Measurements from ENCODE around the gene HNRNPR. TPM values are rescaled to one million over a fixed set of nuclear protein-coding genes. Genes with fewer than 3 reads are reported as not detected.

The HNRNPR gene
- total and polyA plus RNA-seq, 2 donors (not counting 3 experiments of a cell fraction or from before 2014, with no cell fraction given) = 111 to 171 TPM

- Histone ChIP-seq H2AFZ (ENCODE audit: low read depth, low read length) (no peak overlapping the region), H3K9me3 (replicated peaks; ENCODE audit: control insufficient read depth, insufficient read depth, low read length) (no peaks in the 10 kb centered on the region), H3K36me3 (ENCODE audit: control insufficient read depth in 2 of 2, extremely low read depth in 1 of 2, insufficient read depth in 2 of 2, low read length in 2 of 2) (no peaks in the 10 kb centered on the region), H3K79me2 (ENCODE audit: control insufficient read depth, insufficient read depth, low read length) (no peaks in the 10 kb centered on the region), H3K27ac (ENCODE audit: insufficient read depth, low read depth, low read length) (no peak overlapping the region), H3K9ac (replicated peaks; ENCODE audit: extremely low read depth, insufficient read depth, low read length) (no peak overlapping the region), H3K4me1 (ENCODE audit: control insufficient read depth, extremely low read depth, insufficient read depth, low read length) (no peaks in the 10 kb centered on the region), H4K20me1 (replicated peaks; ENCODE audit: control insufficient read depth, extremely low read depth, insufficient read depth, low read length) (no peaks in the 10 kb centered on the region), H3K4me3 (replicated peaks in 1 of 3; ENCODE audit: insufficient read depth in 1 of 3, low read depth in 1 of 3, low read length in 3 of 3) (no peak overlapping the region), H3K27me3 (ENCODE audit: control insufficient read depth in 2 of 2, insufficient read depth in 2 of 2, low read length in 2 of 2) (no peaks in the 10 kb centered on the region), H3K4me2 (ENCODE audit: insufficient read depth, low read length) (no peak overlapping the region), H3K9me1 (replicated peaks; ENCODE audit: control insufficient read depth, extremely low read depth, insufficient read depth, low read length) (no peaks in the 10 kb centered on the region)
- no peak for DNase-seq (ENCODE audit: low read depth, low spot score)
- TF ChIP-seq POLR2AphosphoS5 (IDR thresholded peaks at IDR 0.05; ENCODE audit: insufficient read depth, low read depth, low read length) (no peak), CTCF (IDR thresholded peaks at IDR 0.05; ENCODE audit: extremely low read depth in 1 of 2, insufficient read depth in 1 of 2, low read depth in 1 of 2, low read length in 2 of 2) (peak in 1 of 2 donors; percentile 17)
- ChIA-PET POLR2A (no interaction called here), CTCF (interaction anchor here (1.3 kb wide), 1 partner anchor 10 kb away, joined by 3 read pairs; the partner anchor contains the start of gene HNRNPR)
- intact Hi-C loops (cut with micrococcal nuclease) = no loop called here
- no peak for FAIRE-seq
- no TSS peak for BruUV-seq (replicated peaks)
- dilution Hi-C loops (cut with MboI; ENCODE audit: extremely low pct_ligation_motif_present, low sequenced_read_pairs) = no loop called here
Observed at GRCh38 chr1:23354245-23354644, 10.2 kb upstream of the HNRNPR start.

- H3K36me3 ChIP-seq (ENCODE audit: control insufficient read depth in 2 of 2, extremely low read depth in 1 of 2, insufficient read depth in 2 of 2, low read length in 2 of 2) = no peaks in the 10 kb centered on the region
- CTCF ChIA-PET = no interaction called here
- DNase-seq (ENCODE audit: low read depth, low spot score) (no peak), FAIRE-seq (no peak)
- H3K4me1 ChIP-seq (ENCODE audit: control insufficient read depth, extremely low read depth, insufficient read depth, low read length) = no peaks in the 10 kb centered on the region
- H3K9ac ChIP-seq (replicated peaks; ENCODE audit: extremely low read depth, insufficient read depth, low read length) = no peak overlapping the region
- H3K9me3 ChIP-seq (replicated peaks; ENCODE audit: control insufficient read depth, insufficient read depth, low read length) = no peaks in the 10 kb centered on the region
- no peak overlapping the region for H2AFZ ChIP-seq (ENCODE audit: low read depth, low read length)
- no peak overlapping the region for H3K4me2 ChIP-seq (ENCODE audit: insufficient read depth, low read length)
- no peak overlapping the region for H3K27ac ChIP-seq (ENCODE audit: insufficient read depth, low read depth, low read length)
- no peaks in the 10 kb centered on the region for H4K20me1 ChIP-seq (replicated peaks; ENCODE audit: control insufficient read depth, extremely low read depth, insufficient read depth, low read length)
- H3K9me1 ChIP-seq (replicated peaks; ENCODE audit: control insufficient read depth, extremely low read depth, insufficient read depth, low read length) = no peaks in the 10 kb centered on the region
- POLR2A ChIA-PET = no interaction called here
- BruUV-seq (replicated peaks) = no TSS peak
- H3K27me3 ChIP-seq (ENCODE audit: control insufficient read depth in 2 of 2, insufficient read depth in 2 of 2, low read length in 2 of 2) = no peaks in the 10 kb centered on the region
- intact Hi-C loops (cut with micrococcal nuclease) (no loop called here), dilution Hi-C loops (cut with MboI; ENCODE audit: extremely low pct_ligation_motif_present, low sequenced_read_pairs) (no loop called here)
- TF ChIP-seq FOS (IDR thresholded peaks at IDR 0.05; ENCODE audit: borderline replicate concordance, insufficient read depth, low read length) (no peak), POLR2A (IDR thresholded peaks at IDR 0.05; ENCODE audit: low read depth, low read length) (no peak), MAX (IDR thresholded peaks at IDR 0.05; ENCODE audit: insufficient read depth, insufficient read length) (no peak), JUN (IDR thresholded peaks at IDR 0.05; ENCODE audit: borderline replicate concordance, insufficient read depth, insufficient read length, low read depth) (no peak), EZH2 (IDR thresholded peaks at IDR 0.05; ENCODE audit: borderline replicate concordance, low read depth, low read length, severe bottlenecking) (no peak), POLR2AphosphoS5 (IDR thresholded peaks at IDR 0.05; ENCODE audit: insufficient read depth, low read depth, low read length) (no peak), MYC (IDR thresholded peaks at IDR 0.05; ENCODE audit: low read depth, low read length) (no peak), GATA2 (IDR thresholded peaks at IDR 0.05; ENCODE audit: insufficient read depth, insufficient read length, low read depth, low read length) (no peak), CTCF (IDR thresholded peaks at IDR 0.05; ENCODE audit: extremely low read depth in 1 of 2, insufficient read depth in 1 of 2, low read depth in 1 of 2, low read length in 2 of 2) (no peak)
- no peaks in the 10 kb centered on the region for H3K79me2 ChIP-seq (ENCODE audit: control insufficient read depth, insufficient read depth, low read length)
- H3K4me3 ChIP-seq (replicated peaks in 1 of 3; ENCODE audit: insufficient read depth in 1 of 3, low read depth in 1 of 3, low read length in 3 of 3) = no peak overlapping the region
Observed at GRCh38 chr1:23352096-23352695, 8.1 kb upstream of the HNRNPR start.

Data from endothelial cell of umbilical vein (primary cell).